ENCODE results near the gene ORM2. TPM values are rescaled to one million over a fixed set of nuclear protein-coding genes. Genes with fewer than 3 reads are reported as not detected.

Gene ORM2
- total RNA-seq, 2 donors from 2014 or later = not detected

DNA sequence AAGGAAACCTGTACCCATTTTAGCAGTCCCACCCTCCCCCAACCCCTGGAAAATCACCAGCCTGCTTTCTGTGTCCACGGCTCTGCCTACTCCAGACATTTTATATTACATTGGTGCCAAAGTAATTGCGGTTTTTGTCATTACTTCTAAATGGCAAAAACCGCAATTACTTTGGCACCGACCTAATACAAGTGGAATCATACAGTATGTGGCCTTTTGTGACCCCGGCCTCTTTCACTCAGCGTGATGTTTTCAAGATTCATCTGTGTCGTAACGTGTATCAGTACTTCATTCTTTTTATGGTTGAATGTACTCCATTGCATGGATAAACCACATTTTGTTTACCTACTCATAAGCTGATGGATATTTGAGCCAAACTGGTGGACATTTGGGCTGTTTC lies 16.5 kb upstream of the ORM2 start:
- Histone ChIP-seq H3K27ac (no peak overlapping the region), H3K4me3 (no peak overlapping the region), H3K27me3 (no peaks in the 10 kb centered on the region), H3K36me3 (replicated peaks in 1 of 2; ENCODE audit: insufficient read depth in 1 of 2, low read depth in 2 of 2) (no peaks in the 10 kb centered on the region), H3K9me3 (no peaks in the 10 kb centered on the region), H3K4me1 (peaks cover 12% of the 10 kb centered on the region)
- intact Hi-C loops (cut with DNase I) = no loop called here
- DNase-seq (peak in 1 of 4 donors; percentile 0), ATAC-seq (no peak)
- 86 to 91% methylated on average over 8 of the region's 8 CpGs for WGBS, 2 donors
- TF ChIP-seq, protein P1, sequence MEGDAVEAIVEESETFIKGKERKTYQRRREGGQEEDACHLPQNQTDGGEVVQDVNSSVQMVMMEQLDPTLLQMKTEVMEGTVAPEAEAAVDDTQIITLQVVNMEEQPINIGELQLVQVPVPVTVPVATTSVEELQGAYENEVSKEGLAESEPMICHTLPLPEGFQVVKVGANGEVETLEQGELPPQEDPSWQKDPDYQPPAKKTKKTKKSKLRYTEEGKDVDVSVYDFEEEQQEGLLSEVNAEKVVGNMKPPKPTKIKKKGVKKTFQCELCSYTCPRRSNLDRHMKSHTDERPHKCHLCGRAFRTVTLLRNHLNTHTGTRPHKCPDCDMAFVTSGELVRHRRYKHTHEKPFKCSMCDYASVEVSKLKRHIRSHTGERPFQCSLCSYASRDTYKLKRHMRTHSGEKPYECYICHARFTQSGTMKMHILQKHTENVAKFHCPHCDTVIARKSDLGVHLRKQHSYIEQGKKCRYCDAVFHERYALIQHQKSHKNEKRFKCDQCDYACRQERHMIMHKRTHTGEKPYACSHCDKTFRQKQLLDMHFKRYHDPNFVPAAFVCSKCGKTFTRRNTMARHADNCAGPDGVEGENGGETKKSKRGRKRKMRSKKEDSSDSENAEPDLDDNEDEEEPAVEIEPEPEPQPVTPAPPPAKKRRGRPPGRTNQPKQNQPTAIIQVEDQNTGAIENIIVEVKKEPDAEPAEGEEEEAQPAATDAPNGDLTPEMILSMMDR (IDR thresholded peaks at IDR 0.05) = no peak
- no peak for TF ChIP-seq POLR2A (IDR thresholded peaks at IDR 0.05)

- no peak overlapping the region for H3K4me3 ChIP-seq
- DNase-seq (peak in 3 of 4 donors; percentile 0 to 4 (median 1)), ATAC-seq (peak; percentile 12)
- WGBS, 2 donors = 79 to 81% methylated on average over 7 of the region's 7 CpGs
- no peak for TF ChIP-seq POLR2A (IDR thresholded peaks at IDR 0.05)
- TF ChIP-seq, protein P1 (IDR thresholded peaks at IDR 0.05) = no peak
- H3K9me3 ChIP-seq = no peaks in the 10 kb centered on the region
- H3K27ac ChIP-seq = peak overlapping the region in 3 of 4 donors; percentile 34 to 54 (median 45)
- H3K36me3 ChIP-seq (replicated peaks in 1 of 2; ENCODE audit: insufficient read depth in 1 of 2, low read depth in 2 of 2) = no peaks in the 10 kb centered on the region
- intact Hi-C loops (cut with DNase I) = no loop called here
- H3K4me1 ChIP-seq = peaks cover 12% of the 10 kb centered on the region
- H3K27me3 ChIP-seq = no peaks in the 10 kb centered on the region
Observed at GRCh38 chr9:114314256-114314867, 15.3 kb upstream of the ORM2 start.

DNA sequence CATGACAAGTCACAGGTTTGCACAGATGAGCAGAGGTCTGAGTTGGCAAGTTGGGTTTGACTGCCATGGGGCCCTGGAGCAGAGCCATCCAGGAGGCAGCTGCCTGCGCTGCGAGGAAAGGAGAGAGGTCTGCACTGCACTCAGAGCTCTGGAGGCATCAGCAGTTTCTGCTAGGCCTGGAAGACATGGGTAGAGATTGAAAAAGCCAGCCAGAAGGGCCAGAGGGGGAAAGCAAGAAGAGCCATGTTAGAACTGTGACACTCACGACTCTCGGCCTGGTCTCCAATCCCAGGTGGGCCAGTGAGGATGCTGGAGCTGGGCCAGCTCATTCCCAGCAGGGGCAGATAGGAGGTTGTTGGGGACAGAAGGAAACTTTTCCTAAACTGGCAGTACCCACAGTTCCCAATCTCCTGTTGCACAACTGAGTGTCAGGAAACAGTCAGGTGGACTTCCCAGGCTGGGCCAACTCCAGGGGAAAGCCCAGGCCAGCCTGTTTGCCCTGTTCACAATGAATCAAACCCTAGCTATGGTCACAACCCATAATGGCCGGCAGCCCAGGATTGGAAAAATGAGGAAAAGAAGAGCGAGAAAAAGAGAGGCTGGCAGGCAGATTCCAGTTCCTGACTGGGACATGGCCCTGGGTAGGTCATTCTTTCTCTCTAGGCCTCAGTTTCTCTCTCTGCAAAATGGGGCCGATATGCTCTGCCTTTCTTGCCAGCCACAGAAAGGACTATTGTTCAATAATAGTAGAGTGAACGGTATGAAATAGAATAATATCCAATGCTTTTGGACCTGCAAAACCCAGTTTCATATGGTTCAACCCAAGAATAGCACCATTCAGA lies 14.6 kb upstream of the ORM2 start:
- DNase-seq (peak; percentile 32 to 71 (median 56)), ATAC-seq (peak; percentile 84)
- intact Hi-C loops (cut with DNase I) = no loop called here
- H3K36me3 ChIP-seq (replicated peaks in 1 of 2; ENCODE audit: insufficient read depth in 1 of 2, low read depth in 2 of 2) = no peaks in the 10 kb centered on the region
- H3K9me3 ChIP-seq = no peaks in the 10 kb centered on the region
- H3K4me1 ChIP-seq = peaks cover 12% of the 10 kb centered on the region
- TF ChIP-seq, protein P1 (IDR thresholded peaks at IDR 0.05) = no peak
- no peak for TF ChIP-seq POLR2A (IDR thresholded peaks at IDR 0.05)
- H3K27ac ChIP-seq = peak overlapping the region in 3 of 4 donors; percentile 34 to 54 (median 45)
- no peak overlapping the region for H3K4me3 ChIP-seq
- WGBS, 2 donors = 70 to 74% methylated on average over 8 of the region's 8 CpGs
- no peaks in the 10 kb centered on the region for H3K27me3 ChIP-seq

- peaks cover 12% of the 10 kb centered on the region for H3K4me1 ChIP-seq
- H3K4me3 ChIP-seq = no peak overlapping the region
- H3K27me3 ChIP-seq = no peaks in the 10 kb centered on the region
- DNase-seq = peak in 1 of 4 donors; percentile 4
- ATAC-seq = no peak
- WGBS, 2 donors = 66 to 77% methylated on average over 8 of the region's 8 CpGs
- no peaks in the 10 kb centered on the region for H3K9me3 ChIP-seq
- intact Hi-C loops (cut with DNase I) = no loop called here
- TF ChIP-seq POLR2A (IDR thresholded peaks at IDR 0.05) = no peak
- TF ChIP-seq, protein P1 (IDR thresholded peaks at IDR 0.05) = no peak
- H3K27ac ChIP-seq = peak overlapping the region in 1 of 4 donors; percentile 54
- no peaks in the 10 kb centered on the region for H3K36me3 ChIP-seq (replicated peaks in 1 of 2; ENCODE audit: insufficient read depth in 1 of 2, low read depth in 2 of 2)
Observed at GRCh38 chr9:114315723-114316363, 13.8 kb upstream of the ORM2 start.
